ENCODE measurements around the gene SUSD6.

Gene SUSD6

DNA sequence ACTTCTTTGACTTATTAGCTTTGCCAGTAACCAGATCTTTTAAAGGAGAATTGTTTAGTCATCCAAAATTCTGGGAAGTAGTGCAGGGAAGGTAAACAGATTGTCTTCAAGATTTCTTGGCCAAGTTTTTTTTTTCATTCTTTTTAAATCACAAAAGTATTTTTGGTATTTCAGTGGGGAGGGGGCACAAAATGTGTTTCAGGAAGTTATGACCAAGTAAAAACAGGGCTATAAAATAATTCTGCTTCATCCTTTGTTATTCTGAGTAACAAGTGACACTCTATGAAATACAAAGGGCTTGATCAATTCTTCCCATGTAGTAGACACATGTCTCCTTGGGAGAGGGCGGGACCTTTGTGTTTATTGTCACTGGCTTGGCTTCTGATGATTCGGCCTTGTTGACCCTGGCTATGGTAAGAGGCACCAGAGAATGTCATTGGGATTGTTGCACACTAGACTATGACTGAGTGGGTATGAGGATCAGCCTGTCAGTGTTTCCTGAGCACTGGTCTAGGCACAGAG lies 55.4 kb downstream of the SUSD6 start:
- H3K27ac ChIP-seq, result peak overlapping the region; percentile 24
- TF ChIP-seq, protein P1, sequence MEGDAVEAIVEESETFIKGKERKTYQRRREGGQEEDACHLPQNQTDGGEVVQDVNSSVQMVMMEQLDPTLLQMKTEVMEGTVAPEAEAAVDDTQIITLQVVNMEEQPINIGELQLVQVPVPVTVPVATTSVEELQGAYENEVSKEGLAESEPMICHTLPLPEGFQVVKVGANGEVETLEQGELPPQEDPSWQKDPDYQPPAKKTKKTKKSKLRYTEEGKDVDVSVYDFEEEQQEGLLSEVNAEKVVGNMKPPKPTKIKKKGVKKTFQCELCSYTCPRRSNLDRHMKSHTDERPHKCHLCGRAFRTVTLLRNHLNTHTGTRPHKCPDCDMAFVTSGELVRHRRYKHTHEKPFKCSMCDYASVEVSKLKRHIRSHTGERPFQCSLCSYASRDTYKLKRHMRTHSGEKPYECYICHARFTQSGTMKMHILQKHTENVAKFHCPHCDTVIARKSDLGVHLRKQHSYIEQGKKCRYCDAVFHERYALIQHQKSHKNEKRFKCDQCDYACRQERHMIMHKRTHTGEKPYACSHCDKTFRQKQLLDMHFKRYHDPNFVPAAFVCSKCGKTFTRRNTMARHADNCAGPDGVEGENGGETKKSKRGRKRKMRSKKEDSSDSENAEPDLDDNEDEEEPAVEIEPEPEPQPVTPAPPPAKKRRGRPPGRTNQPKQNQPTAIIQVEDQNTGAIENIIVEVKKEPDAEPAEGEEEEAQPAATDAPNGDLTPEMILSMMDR (conservative IDR thresholded peaks at IDR 0.05), result no peak

DNA sequence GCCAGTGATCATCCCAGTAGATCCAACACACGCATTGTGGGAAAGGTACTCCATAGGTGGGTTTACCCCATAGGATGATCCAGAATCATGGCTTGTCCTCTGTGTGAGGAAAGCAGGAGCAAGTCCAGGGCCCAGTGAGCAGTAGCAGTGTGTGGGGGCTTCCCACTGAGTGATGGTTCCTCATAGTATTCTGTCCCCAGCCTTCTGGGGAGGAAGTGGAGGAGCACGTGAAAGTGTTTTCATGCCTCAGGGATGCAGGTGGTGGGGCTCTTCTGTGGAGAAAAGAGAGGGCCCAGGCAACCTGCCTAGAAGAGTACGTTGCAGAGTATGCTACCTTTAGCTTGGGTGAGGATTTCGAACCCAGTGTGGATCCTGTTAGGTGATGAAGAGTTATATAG lies 56.5 kb downstream of the SUSD6 start:
- H3K27ac ChIP-seq, result no peak overlapping the region
- TF ChIP-seq, protein P1 (conservative IDR thresholded peaks at IDR 0.05), result no peak

- no peak overlapping the region for H3K27ac ChIP-seq
Observed at GRCh38 chr14:69669375-69669774, 58.0 kb downstream of the SUSD6 start.

GRCh38 chr14:69670093-69670492 lies 58.7 kb downstream of the SUSD6 start:
- no peak overlapping the region for H3K27ac ChIP-seq

More at GRCh38 chr14:69669375-69669774, 58.0 kb downstream of the SUSD6 start:
- TF ChIP-seq, protein P1 (conservative IDR thresholded peaks at IDR 0.05), result no peak

GRCh38 chr14:69671365-69672030 lies 60.1 kb downstream of the SUSD6 start:
- no peak overlapping the region for H3K27ac ChIP-seq
- TF ChIP-seq, protein P1 (conservative IDR thresholded peaks at IDR 0.05), result no peak

More at GRCh38 chr14:69670093-69670492, 58.7 kb downstream of the SUSD6 start:
- TF ChIP-seq, protein P1 (conservative IDR thresholded peaks at IDR 0.05), result no peak

DNA sequence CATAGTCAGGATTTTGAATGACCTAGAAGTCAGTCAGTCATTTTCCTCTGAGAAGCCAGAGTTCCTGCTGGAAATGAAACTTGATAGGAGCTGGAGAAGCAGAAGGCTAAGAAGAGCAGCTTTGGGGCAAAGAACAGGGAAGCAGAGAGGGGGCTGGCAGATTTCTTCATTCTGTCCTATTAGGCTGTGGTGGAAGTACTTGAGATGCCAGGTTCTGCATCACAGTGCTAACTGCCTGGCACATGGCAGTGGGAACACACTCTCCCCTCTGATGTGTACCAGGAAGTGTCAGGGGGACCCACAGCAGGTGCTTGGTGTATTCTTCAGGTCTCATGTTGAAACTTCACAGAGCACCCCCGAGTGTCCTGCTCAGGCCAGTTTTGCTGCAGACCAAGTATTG lies 61.0 kb downstream of the SUSD6 start:
- no peak overlapping the region for H3K27ac ChIP-seq
- TF ChIP-seq, protein P1 (conservative IDR thresholded peaks at IDR 0.05), result no peak

GRCh38 chr14:69673104-69673503 lies 61.7 kb downstream of the SUSD6 start:
- no peak overlapping the region for H3K27ac ChIP-seq
- TF ChIP-seq, protein P1 (conservative IDR thresholded peaks at IDR 0.05), result no peak

Data from VCaP (cell line).